HepG2 (cell line): ENCODE data around the gene KLF6. TPM values are rescaled to one million over a fixed set of nuclear protein-coding genes. Genes with fewer than 3 reads are reported as not detected.

Source experiments
- ATAC-seq: fragments of 200-7000 bp; cut with Tn5 transposase; 3 replicates; pipeline ENCODE4 v1.9.1; 2020; ENCODE audit warnings: mild to moderate bottlenecking, moderate library complexity
- BruUV-seq: library from RNA; stranded (reverse); fragments of 400-500 nt; replicated peaks from 2 replicates; lab custom pipeline; 2021; lab: Mats Ljungman, UMichigan
- CTCF ChIA-PET: fragments of 300-600 bp; formaldehyde crosslinking; extraction: SDS; loops from one replicate; lab custom pipeline; 2021; ENCODE audit warnings: low total read pairs, inconsistent platforms, low intra/inter-chr PET ratio; lab: Yijun Ruan, JAX
- POLR2A ChIA-PET: fragments of 350-600 bp; sonication (Branson Sonifier 250); formaldehyde crosslinking; loops from one replicate; lab custom pipeline; 2020; ENCODE audit warnings: antibody characterized with exemption, inconsistent platforms; lab: Yijun Ruan, JAX
- DNase-seq: peaks from one replicate; pipeline ENCODE4 v3.0.0-alpha.2; 2015; ENCODE audit warnings: low spot score
- FAIRE-seq: peaks from 3 replicates; lab custom pipeline; 2011; peaks lifted over from hg19 to GRCh38; lab: Jason Lieb, UNC
- H2AFZ ChIP-seq: one replicate; pipeline ENCODE4 v1.6.1; 2011; ENCODE audit warnings: low read length, inconsistent platforms
- H3K27ac ChIP-seq: fragments of 300-600 bp; 3 replicates; pipeline ENCODE4 v1.8.0; 2011; ENCODE audit warnings: mixed run types, mild to moderate bottlenecking, mixed read lengths, low read length, inconsistent platforms; ENCODE audit not compliant: insufficient read depth; ENCODE audit errors: extremely low read length
- H3K27me3 ChIP-seq, 2 experiments: fragments of 200-600 bp in 1 of 2; 2 replicates in 1 of 2; 3 replicates in 1 of 2; pipeline versions ENCODE4 v1.6.0 to v1.8.0; 2011; ENCODE audit warnings: low read length in 2 of 2, mild to moderate bottlenecking in 2 of 2, moderate library complexity in 2 of 2, inconsistent platforms in 1 of 2; ENCODE audit not compliant: insufficient read depth in 2 of 2, control insufficient read depth in 1 of 2
- H3K36me3 ChIP-seq, 2 experiments: fragments of 200-600 bp in 1 of 2; replicated peaks in 1 of 2; 2 replicates in 1 of 2; 3 replicates in 1 of 2; pipeline versions ENCODE4 v1.5.1 to v1.8.0; 2011; ENCODE audit warnings: low read length in 2 of 2, inconsistent platforms in 1 of 2; ENCODE audit not compliant: insufficient read depth in 2 of 2, control insufficient read depth in 1 of 2
- H3K4me1 ChIP-seq: 2 replicates; pipeline ENCODE4 v1.5.1; 2012; ENCODE audit warnings: low read length, inconsistent platforms; ENCODE audit not compliant: insufficient read depth
- H3K4me2 ChIP-seq: 2 replicates; pipeline ENCODE4 v1.6.0; 2011; ENCODE audit warnings: low read depth, low read length, inconsistent platforms
- H3K4me3 ChIP-seq, 3 experiments: fragments of 200-600 bp in 1 of 3; sonication (generic), shearing (Covaris generic) in 1 of 3; replicated peaks in 1 of 3; 2 replicates each; pipeline ENCODE4 v1.5.1; 2011 to 2016; ENCODE audit warnings: low read length in 3 of 3, inconsistent platforms in 2 of 3, low read depth in 2 of 3, mild to moderate bottlenecking in 2 of 3, control low read depth in 1 of 3, mixed read lengths in 1 of 3; ENCODE audit not compliant: insufficient read depth in 1 of 3
- H3K79me2 ChIP-seq: one replicate; pipeline ENCODE4 v1.6.1; 2011; ENCODE audit warnings: low read length, inconsistent platforms; ENCODE audit not compliant: insufficient read depth
- H3K9ac ChIP-seq: 2 replicates; pipeline ENCODE4 v1.6.0; 2011; ENCODE audit warnings: mild to moderate bottlenecking, low read depth, low read length, inconsistent platforms; ENCODE audit not compliant: insufficient read depth
- H3K9me3 ChIP-seq: 2 replicates; pipeline ENCODE4 v1.5.1; 2012; ENCODE audit warnings: mild to moderate bottlenecking, low read length
- H4K20me1 ChIP-seq: 2 replicates; pipeline ENCODE4 v1.6.0; 2011; ENCODE audit warnings: inconsistent platforms, mild to moderate bottlenecking, low read length, moderate library complexity; ENCODE audit not compliant: insufficient read depth
- ELF1 ChIP-seq: sonication (generic); formaldehyde crosslinking; IDR thresholded peaks from 2 replicates; pipeline ENCODE4 v1.4.0; 2020; ENCODE audit warnings: missing genetic modification reagents
- FOSL2 ChIP-seq: sonication (generic); formaldehyde crosslinking; IDR thresholded peaks from 2 replicates; pipeline ENCODE4 v1.4.0; 2020; ENCODE audit warnings: missing genetic modification reagents
- FOXO1 ChIP-seq: sonication (generic); formaldehyde crosslinking; IDR thresholded peaks from 2 replicates; pipeline ENCODE4 v1.4.0; 2020; ENCODE audit warnings: missing genetic modification reagents
- JUN ChIP-seq: sonication (generic); formaldehyde crosslinking; IDR thresholded peaks from 2 replicates; pipeline ENCODE4 v1.4.0; 2020; ENCODE audit warnings: mild to moderate bottlenecking, missing genetic modification reagents
- MATR3 ChIP-seq: sonication (generic); formaldehyde crosslinking; IDR thresholded peaks from 2 replicates; pipeline ENCODE4 v1.4.0; 2020; ENCODE audit warnings: missing genetic modification reagents
- MED1 ChIP-seq: sonication (generic); formaldehyde crosslinking; IDR thresholded peaks from 2 replicates; pipeline ENCODE4 v1.4.0; 2020; ENCODE audit warnings: missing genetic modification reagents
- MYNN ChIP-seq: sonication (generic); formaldehyde crosslinking; IDR thresholded peaks from 2 replicates; pipeline ENCODE4 v1.4.0; 2020; ENCODE audit warnings: mild to moderate bottlenecking, low read depth, missing genetic modification reagents
- PRPF4 ChIP-seq: fragments of 200-400 bp; formaldehyde crosslinking; IDR thresholded peaks from 2 replicates; pipeline ENCODE4 v1.6.1; 2016; ENCODE audit warnings: low read length, low read depth; ENCODE audit not compliant: poor library complexity, severe bottlenecking
- SATB2 ChIP-seq: sonication (generic); formaldehyde crosslinking; IDR thresholded peaks from 2 replicates; pipeline ENCODE4 v1.5.0; 2020; ENCODE audit warnings: missing genetic modification reagents
- ZBTB38 ChIP-seq: sonication (generic); formaldehyde crosslinking; IDR thresholded peaks from 2 replicates; pipeline ENCODE4 v1.5.1; 2020; ENCODE audit warnings: mild to moderate bottlenecking, missing genetic modification reagents
- ZFY ChIP-seq: sonication (generic); formaldehyde crosslinking; IDR thresholded peaks from 2 replicates; pipeline ENCODE4 v1.4.0; 2020; ENCODE audit warnings: missing genetic modification reagents
- ZNF3 ChIP-seq: IDR thresholded peaks from 2 replicates; pipeline ENCODE4 v1.7.0; 2017; ENCODE audit warnings: inconsistent platforms
- ZNF446 ChIP-seq: sonication (generic); formaldehyde crosslinking; IDR thresholded peaks from 2 replicates; pipeline ENCODE4 v1.5.0; 2020; ENCODE audit warnings: mild to moderate bottlenecking, missing genetic modification reagents
- ZNF577 ChIP-seq: sonication (generic); formaldehyde crosslinking; IDR thresholded peaks from 2 replicates; pipeline ENCODE4 v1.4.0; 2020; ENCODE audit warnings: mild to moderate bottlenecking, low read depth, missing genetic modification reagents, borderline replicate concordance
- ZNF687 ChIP-seq: sonication (generic); formaldehyde crosslinking; IDR thresholded peaks from 2 replicates; pipeline ENCODE4 v1.5.1; 2020; ENCODE audit warnings: mild to moderate bottlenecking, missing genetic modification reagents, moderate library complexity
- ZNF724P ChIP-seq: sonication (generic); formaldehyde crosslinking; IDR thresholded peaks from 2 replicates; pipeline ENCODE4 v1.8.0; 2022; ENCODE audit warnings: missing genetic modification reagents, borderline replicate concordance
- ZXDC ChIP-seq: sonication (generic); formaldehyde crosslinking; IDR thresholded peaks from 2 replicates; pipeline ENCODE4 v1.5.0; 2020; ENCODE audit warnings: mild to moderate bottlenecking, missing genetic modification reagents
- WGBS: methylation state at CpG from one replicate; pipeline ENCODE4 v1.1.6; 2017; ENCODE audit warnings: low lambda C conversion rate; 5-methylcytosine and 5-hydroxymethylcytosine counted together
- in situ Hi-C: cut with HindIII; loops from 2 replicates; pipeline ENCODE4 v1.10.0; 2017; ENCODE audit warnings: low pct_unique_long_range_greater_than_20kb; ENCODE audit not compliant: extremely low pct_ligation_motif_present
- intact Hi-C: fragments of 100-400 bp; cut with micrococcal nuclease; formaldehyde crosslinking; loops from one replicate; pipeline ENCODE4 v1.10.0; 2022; ENCODE audit not compliant: unreplicated experiment
- polyA plus RNA-seq, 8 experiments: library from polyadenylated mRNA; depleted of rRNA in 3 of 8; stranded (reverse) in 7 of 8; unstranded in 1 of 8; fragments of >200 nt; fragmentation: Illumina TruSeq in 4 of 8; extraction: Trizol in 4 of 8; gene quantifications; 2 replicates each; pipeline versions ENCODE4 v1.2.1 to v1.2.3, GENCODE V29; 2011 to 2016; ENCODE audit warnings: low read depth in 4 of 8, missing spikeins in 1 of 8, mixed read lengths in 1 of 8; ENCODE audit not compliant: insufficient read depth in 1 of 8
- total RNA-seq, 5 experiments: library from RNA; depleted of rRNA; stranded (reverse); fragments of >200 nt; fragmentation: Illumina TruSeq; extraction: Trizol; gene quantifications; 2 replicates each; pipeline ENCODE4 v1.2.3, GENCODE V29; 2016; ENCODE audit warnings: low read depth in 1 of 5

Gene KLF6
- total and polyA plus RNA-seq, 2 of the 13 experiments (the other 11 are each of a cell fraction or from before 2014, with no cell fraction given): 27.0 to 71.9 TPM

- TF ChIP-seq ZNF577 (no peak), MATR3 (CRISPR knock-in tag) (no peak), MYNN (CRISPR knock-in tag) (no peak), JUN (CRISPR knock-in tag) (no peak), FOXO1 (CRISPR knock-in tag) (no peak)
Measured at GRCh38 chr10:3814838-3815220, 29.8 kb upstream of the KLF6 start (continued).

- peak overlapping the region; percentile 32 for H3K27ac ChIP-seq
- DNase-seq (peak; percentile 64), FAIRE-seq (no peak), ATAC-seq (no peak)
- intact Hi-C loops: loop anchor here (5.0 kb wide), 1 partner anchor 73 kb away; no protein-coding TSS in a partner anchor
- peak overlapping the region; percentile 30; the same call in 1 of the 2 replicates for H3K9ac ChIP-seq
- no peaks in the 10 kb centered on the region for H3K36me3 ChIP-seq
- 60% methylated on average over 15 of the region's 15 CpGs for WGBS
- CTCF ChIA-PET: no interaction called here
- peak overlapping the region; percentile 59 for H2AFZ ChIP-seq
- H3K79me2 ChIP-seq: no peaks in the 10 kb centered on the region
- H3K9me3 ChIP-seq: no peaks in the 10 kb centered on the region
- POLR2A ChIA-PET: interaction anchor here (1.5 to 2.1 kb wide), 3 partner anchors 29 to 76 kb away, joined by 4 to 15 read pairs (median 5); partner anchors contain the start of gene KLF6
- H3K4me1 ChIP-seq: peaks cover 59% of the 10 kb centered on the region
- H3K4me2 ChIP-seq: peak overlapping the region; percentile 14
- no peaks in the 10 kb centered on the region for H3K27me3 ChIP-seq
- no TSS peak for BruUV-seq
- in situ Hi-C loops: no loop called here
- H4K20me1 ChIP-seq: no peaks in the 10 kb centered on the region
- no peak overlapping the region for H3K4me3 ChIP-seq
- TF ChIP-seq FOSL2 (CRISPR knock-in tag): peak; percentile 72
- TF ChIP-seq ZNF724P (CRISPR knock-in tag): no peak
- no peak for TF ChIP-seq ZNF3 (CRISPR knock-in tag)
- TF ChIP-seq ZBTB38 (CRISPR knock-in tag): peak; percentile 70; the same call in 1 of the 2 replicates
- TF ChIP-seq ZNF687 (CRISPR knock-in tag): peak; percentile 32
- no peak for TF ChIP-seq ELF1
- no peak for TF ChIP-seq ZFY
- TF ChIP-seq SATB2: no peak
- TF ChIP-seq ZNF446 (CRISPR knock-in tag): no peak
- no peak for TF ChIP-seq ZXDC (CRISPR knock-in tag)
- TF ChIP-seq PRPF4: peak; percentile 70
- TF ChIP-seq MED1 (CRISPR knock-in tag): peak; percentile 48; the same call in 1 of the 2 replicates
Measured at GRCh38 chr10:3813986-3814837, 29.2 kb upstream of the KLF6 start.
